CD4-positive, alpha-beta memory T cell (primary cell): ENCODE data around the gene ZNF541. TPM values are rescaled to one million over a fixed set of nuclear protein-coding genes. Genes with fewer than 3 reads are reported as not detected.
A peak's percentile ranks its signal among the peaks of the same experiment; 100 is the strongest.

ENCODE experiments used
- CTCF ChIA-PET: fragments of 350-600 bp; sonication (Branson Sonifier 250); formaldehyde crosslinking; loops from one replicate; lab custom pipeline; 2021; ENCODE audit warnings: inconsistent platforms; ENCODE audit not compliant: partially characterized antibody; lab: Charles Lee
- POLR2A ChIA-PET: fragments of 350-600 bp; sonication (Branson Sonifier 250); formaldehyde crosslinking; loops from one replicate; lab custom pipeline; 2021; ENCODE audit not compliant: partially characterized antibody; lab: Charles Lee
- DNase-seq, 5 donors: peaks; one replicate each; pipeline versions ENCODE4 v3.0.0 to v3.0.0-alpha.2; 2020 to 2022; ENCODE audit warnings: mixed read lengths in 1 of 5
- H3K27ac ChIP-seq: one replicate; pipeline ENCODE4 v1.7.0; 2013; ENCODE audit warnings: low read depth, low read length
- H3K27me3 ChIP-seq: 2 replicates; pipeline ENCODE4 v1.7.0; 2013; ENCODE audit warnings: mild to moderate bottlenecking, low read length, moderate library complexity; ENCODE audit not compliant: insufficient read depth
- H3K36me3 ChIP-seq: 2 replicates; pipeline ENCODE4 v1.7.0; 2013; ENCODE audit warnings: mild to moderate bottlenecking, low read length, moderate library complexity; ENCODE audit not compliant: insufficient read depth
- H3K4me1 ChIP-seq: 2 replicates; pipeline ENCODE4 v1.7.0; 2013; ENCODE audit warnings: mild to moderate bottlenecking, low read length, moderate library complexity; ENCODE audit not compliant: insufficient read depth
- H3K4me3 ChIP-seq, 2 donors: one replicate each; pipeline ENCODE4 v1.7.0; 2013; ENCODE audit warnings: low read length in 2 of 2, mild to moderate bottlenecking in 1 of 2
- H3K9me3 ChIP-seq, 2 donors: one replicate each; pipeline ENCODE4 v1.7.0; 2013; ENCODE audit warnings: low read length in 2 of 2, control low read depth in 1 of 2; ENCODE audit not compliant: control insufficient read depth in 1 of 2
- H3K27ac Mint-ChIP-seq, 7 donors: one replicate each; pipeline ENCODE4 v1.8.0; 2020 to 2021; ENCODE audit warnings: mixed read lengths in 7 of 7, mild to moderate bottlenecking in 6 of 7, inconsistent platforms in 3 of 7, moderate library complexity in 3 of 7
- H3K27me3 Mint-ChIP-seq, 2 donors: one replicate each; pipeline ENCODE4 v1.8.0; 2020 to 2021; ENCODE audit warnings: mixed read lengths in 2 of 2
- H3K36me3 Mint-ChIP-seq, 2 donors: one replicate each; pipeline ENCODE4 v1.8.0; 2020 to 2021; ENCODE audit warnings: mixed read lengths in 2 of 2, inconsistent platforms in 1 of 2, mild to moderate bottlenecking in 1 of 2
- H3K4me1 Mint-ChIP-seq, 4 donors: one replicate each; pipeline ENCODE4 v1.8.0; 2020 to 2021; ENCODE audit warnings: mixed read lengths in 4 of 4, mild to moderate bottlenecking in 1 of 4
- H3K4me3 Mint-ChIP-seq, 8 donors: one replicate each; pipeline ENCODE4 v1.8.0; 2020 to 2021; ENCODE audit warnings: mixed read lengths in 8 of 8, mild to moderate bottlenecking in 7 of 8, moderate library complexity in 6 of 8, inconsistent platforms in 3 of 8
- H3K9me3 Mint-ChIP-seq, 8 donors: one replicate each; pipeline ENCODE4 v1.8.0; 2020 to 2021; ENCODE audit warnings: mixed read lengths in 8 of 8, mild to moderate bottlenecking in 5 of 8, inconsistent platforms in 3 of 8, moderate library complexity in 1 of 8
- intact Hi-C: fragments of 100-400 bp; cut with micrococcal nuclease; formaldehyde crosslinking; loops from one replicate; pipeline ENCODE4 v1.15.1; 2023
- polyA plus RNA-seq, 2 donors: library from polyadenylated mRNA; unstranded; fragments of 300-500 nt; fragmentation: Illumina TruSeq; gene quantifications; one replicate each; pipeline ENCODE4 v1.2.3, GENCODE V29; 2021
- total RNA-seq, 2 experiments: library from RNA; stranded (reverse); gene quantifications; one replicate each; pipeline ENCODE4 v1.2.3, GENCODE V29; 2021

The ZNF541 gene
- total and polyA plus RNA-seq, 4 experiments from 2014 or later = 0.09 to 0.79 (median 0.53) TPM; not detected in 1

GRCh38 chr19:47537493-47537892 lies 35.5 kb downstream of the ZNF541 start:
- no peaks in the 10 kb centered on the region for H3K27me3 Mint-ChIP-seq
- H3K4me3 Mint-ChIP-seq = no peak overlapping the region
- peaks cover 12 to 29% (median 20%) of the 10 kb centered on the region in 4 donors for H3K4me1 Mint-ChIP-seq
- Histone ChIP-seq H3K9me3 (no peaks in the 10 kb centered on the region), H3K36me3 (no peaks in the 10 kb centered on the region), H3K27me3 (no peaks in the 10 kb centered on the region), H3K27ac (no peak overlapping the region), H3K4me1 (peaks cover 12% of the 10 kb centered on the region), H3K4me3 (no peak overlapping the region)
- H3K27ac Mint-ChIP-seq = no peak overlapping the region
- CTCF ChIA-PET = interaction anchor here (0.7 to 0.8 kb wide), 2 partner anchors 19 to 22 kb away, joined by 3 to 5 read pairs; no protein-coding TSS in a partner anchor
- intact Hi-C loops = no loop called here
- H3K36me3 Mint-ChIP-seq = no peaks in the 10 kb centered on the region
- no peaks in the 10 kb centered on the region for H3K9me3 Mint-ChIP-seq
- no peak for DNase-seq
- POLR2A ChIA-PET = no interaction called here

GRCh38 chr19:47534628-47535027 lies 38.3 kb downstream of the ZNF541 start:
- Histone ChIP-seq H3K27me3 (no peaks in the 10 kb centered on the region), H3K27ac (no peak overlapping the region), H3K9me3 (no peaks in the 10 kb centered on the region), H3K4me1 (no peaks in the 10 kb centered on the region), H3K4me3 (no peak overlapping the region), H3K36me3 (no peaks in the 10 kb centered on the region)
- peaks cover 0 to 5% (median under 1%) of the 10 kb centered on the region in 4 donors for H3K4me1 Mint-ChIP-seq
- no peak overlapping the region for H3K4me3 Mint-ChIP-seq
- H3K27ac Mint-ChIP-seq = peak overlapping the region in 1 of 7 donors; percentile 36
- CTCF ChIA-PET = no interaction called here
- no peak for DNase-seq
- intact Hi-C loops = no loop called here
- POLR2A ChIA-PET = no interaction called here
- H3K9me3 Mint-ChIP-seq = no peaks in the 10 kb centered on the region
- no peaks in the 10 kb centered on the region for H3K27me3 Mint-ChIP-seq
- H3K36me3 Mint-ChIP-seq = no peaks in the 10 kb centered on the region

GRCh38 chr19:47531640-47532387 lies 41.1 kb downstream of the ZNF541 start:
- H3K27ac Mint-ChIP-seq = no peak overlapping the region
- POLR2A ChIA-PET = interaction anchor here (0.8 kb wide), 1 partner anchor 78 kb away, joined by 3 read pairs; no protein-coding TSS in a partner anchor
- H3K27me3 ChIP-seq = no peaks in the 10 kb centered on the region

GRCh38 chr19:47529018-47529742 lies 43.8 kb downstream of the ZNF541 start:
- Histone ChIP-seq H3K27me3 (no peaks in the 10 kb centered on the region), H3K9me3 (no peaks in the 10 kb centered on the region), H3K27ac (no peak overlapping the region), H3K4me3 (no peak overlapping the region), H3K4me1 (no peaks in the 10 kb centered on the region), H3K36me3 (no peaks in the 10 kb centered on the region)
- Mint-ChIP-seq H3K9me3 (no peaks in the 10 kb centered on the region), H3K4me1 (peaks cover 0 to 4% (median 0%) of the 10 kb centered on the region in 4 donors), H3K27me3 (no peaks in the 10 kb centered on the region), H3K4me3 (no peak overlapping the region), H3K27ac (no peak overlapping the region), H3K36me3 (no peaks in the 10 kb centered on the region)
- intact Hi-C loops = no loop called here
- CTCF ChIA-PET = interaction anchor here (0.9 to 1.3 kb wide), 3 partner anchors 11 to 92 kb away, joined by 3 to 7 read pairs (median 3); partner anchors contain the start of gene NAPA
- POLR2A ChIA-PET = no interaction called here
- DNase-seq = no peak

More at GRCh38 chr19:47531640-47532387, 41.1 kb downstream of the ZNF541 start:
- no peak overlapping the region for H3K4me3 Mint-ChIP-seq
- H3K27ac ChIP-seq = no peak overlapping the region
- no peaks in the 10 kb centered on the region for H3K9me3 ChIP-seq
- no peaks in the 10 kb centered on the region for H3K9me3 Mint-ChIP-seq
- no peak overlapping the region for H3K4me3 ChIP-seq
- H3K4me1 ChIP-seq = no peaks in the 10 kb centered on the region
- no peaks in the 10 kb centered on the region for H3K36me3 Mint-ChIP-seq
- DNase-seq = no peak
- intact Hi-C loops = no loop called here
- CTCF ChIA-PET = interaction anchor here (0.7 to 1.3 kb wide), 5 partner anchors 13 to 175 kb away, joined by 3 to 4 read pairs (median 3); partner anchors contain the start of gene NAPA
- no peaks in the 10 kb centered on the region for H3K27me3 Mint-ChIP-seq
- no peaks in the 10 kb centered on the region for H3K36me3 ChIP-seq
- peaks cover 0 to 4% (median 0%) of the 10 kb centered on the region in 4 donors for H3K4me1 Mint-ChIP-seq

GRCh38 chr19:47526798-47527197 lies 46.1 kb downstream of the ZNF541 start:
- H3K27me3 Mint-ChIP-seq = peaks cover 2 to 4% of the 10 kb centered on the region in 2 donors
- H3K4me3 ChIP-seq = no peak overlapping the region
- H3K9me3 ChIP-seq = no peaks in the 10 kb centered on the region
- H3K9me3 Mint-ChIP-seq = no peaks in the 10 kb centered on the region
- H3K4me3 Mint-ChIP-seq = no peak overlapping the region
- H3K27me3 ChIP-seq = no peaks in the 10 kb centered on the region
- ChIA-PET POLR2A (no interaction called here), CTCF (no interaction called here)
- H3K4me1 ChIP-seq = peaks cover 5% of the 10 kb centered on the region
- no peak overlapping the region for H3K27ac ChIP-seq
- no peak overlapping the region for H3K27ac Mint-ChIP-seq
- intact Hi-C loops = no loop called here
- no peaks in the 10 kb centered on the region for H3K36me3 ChIP-seq
- no peaks in the 10 kb centered on the region for H3K36me3 Mint-ChIP-seq
- no peak for DNase-seq
- H3K4me1 Mint-ChIP-seq = peaks cover 0 to 5% (median 2%) of the 10 kb centered on the region in 4 donors

GRCh38 chr19:47523473-47523872 lies 49.5 kb downstream of the ZNF541 start:
- ChIA-PET CTCF (interaction anchor here (1.0 to 1.2 kb wide), 2 partner anchors 8 to 20 kb away, joined by 3 read pairs; no protein-coding TSS in a partner anchor), POLR2A (interaction anchor here (0.8 to 1.1 kb wide), 3 partner anchors 8 to 87 kb away, joined by 3 to 4 read pairs (median 3); partner anchors contain the start of gene NAPA)
- H3K27me3 ChIP-seq = no peaks in the 10 kb centered on the region
- peak overlapping the region in 2 of 7 donors; percentile 8 to 25 for H3K27ac Mint-ChIP-seq
- peaks cover 3 to 5% of the 10 kb centered on the region in 2 donors for H3K27me3 Mint-ChIP-seq
- intact Hi-C loops = no loop called here
- peaks cover 9% of the 10 kb centered on the region for H3K4me1 ChIP-seq
- H3K4me3 Mint-ChIP-seq = no peak overlapping the region
- no peak for DNase-seq
- H3K4me1 Mint-ChIP-seq = peaks cover 0 to 14% (median 7%) of the 10 kb centered on the region in 4 donors
- H3K36me3 Mint-ChIP-seq = no peaks in the 10 kb centered on the region
- H3K36me3 ChIP-seq = no peaks in the 10 kb centered on the region
- no peak overlapping the region for H3K4me3 ChIP-seq
- no peak overlapping the region for H3K27ac ChIP-seq
- no peaks in the 10 kb centered on the region for H3K9me3 ChIP-seq
- H3K9me3 Mint-ChIP-seq = no peaks in the 10 kb centered on the region
